ENCODE measurements around the gene POR. TPM values are rescaled to one million over a fixed set of nuclear protein-coding genes. Genes with fewer than 3 reads are reported as not detected.
"Not testable (repeated sequence)": the region's sequence is repeated elsewhere in the genome, so short reads cannot be mapped to it uniquely, and the experiment has no call there.

Gene POR
- total RNA-seq, 2 experiments from 2014 or later = 22.9 to 26.0 TPM

GRCh38 chr7:76018520-76018919, 103.6 kb downstream of the POR start:
- H3K27me3 Mint-ChIP-seq (ENCODE audit: low read depth); H3K4me3 Mint-ChIP-seq; H3K4me1 Mint-ChIP-seq (ENCODE audit: low read depth); DNase-seq; intact Hi-C loops (cut with micrococcal nuclease); H3K9me3 Mint-ChIP-seq; H3K27ac Mint-ChIP-seq: not testable (repeated sequence)
- CTCF ChIA-PET = interaction anchor here (0.5 to 3.7 kb wide), 5 partner anchors 20 to 245 kb away, joined by 3 to 65 read pairs (median 7); no protein-coding TSS in a partner anchor
- peaks cover 11% of the 10 kb centered on the region for H3K36me3 Mint-ChIP-seq (ENCODE audit: low read depth)

DNA sequence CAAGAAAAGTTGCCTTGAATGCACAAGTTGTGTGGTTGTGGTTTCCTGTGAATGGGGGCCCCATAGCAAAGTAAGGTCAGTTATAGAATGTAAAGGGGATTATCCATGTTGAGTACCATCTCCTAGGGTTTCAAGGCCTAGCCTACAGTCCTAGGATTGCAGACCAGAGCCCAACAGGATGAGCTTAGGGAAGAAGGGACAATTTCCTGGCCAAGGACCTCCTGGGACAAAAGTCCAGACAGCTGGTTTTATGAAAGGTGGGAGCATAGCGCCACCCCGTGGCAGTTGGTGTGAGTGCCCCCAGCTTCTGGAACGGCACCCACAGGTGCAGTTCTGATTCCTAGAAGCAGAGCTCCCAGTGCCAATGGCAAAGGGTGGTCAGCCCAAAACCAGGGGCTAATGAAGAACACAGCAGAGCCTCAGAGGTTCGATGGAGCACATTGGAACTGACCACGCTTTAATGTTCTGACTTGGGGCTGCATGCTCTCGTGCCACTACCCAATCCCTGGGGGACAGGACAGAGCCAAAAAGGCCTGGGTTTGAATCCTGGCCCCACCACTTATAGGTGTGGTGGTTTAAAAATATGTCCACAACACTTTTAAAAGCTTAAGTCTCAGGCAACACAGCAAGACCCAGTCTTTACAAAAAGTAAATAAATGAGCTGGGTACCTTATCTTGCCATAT, 105.2 kb downstream of the POR start:
- H3K4me3 Mint-ChIP-seq = no peak overlapping the region
- CTCF ChIA-PET = interaction anchor here (0.5 to 3.7 kb wide), 42 partner anchors 9 to 372 kb away, joined by 3 to 65 read pairs (median 4); partner anchors contain the start of genes RHBDD2 and TMEM120A

DNA sequence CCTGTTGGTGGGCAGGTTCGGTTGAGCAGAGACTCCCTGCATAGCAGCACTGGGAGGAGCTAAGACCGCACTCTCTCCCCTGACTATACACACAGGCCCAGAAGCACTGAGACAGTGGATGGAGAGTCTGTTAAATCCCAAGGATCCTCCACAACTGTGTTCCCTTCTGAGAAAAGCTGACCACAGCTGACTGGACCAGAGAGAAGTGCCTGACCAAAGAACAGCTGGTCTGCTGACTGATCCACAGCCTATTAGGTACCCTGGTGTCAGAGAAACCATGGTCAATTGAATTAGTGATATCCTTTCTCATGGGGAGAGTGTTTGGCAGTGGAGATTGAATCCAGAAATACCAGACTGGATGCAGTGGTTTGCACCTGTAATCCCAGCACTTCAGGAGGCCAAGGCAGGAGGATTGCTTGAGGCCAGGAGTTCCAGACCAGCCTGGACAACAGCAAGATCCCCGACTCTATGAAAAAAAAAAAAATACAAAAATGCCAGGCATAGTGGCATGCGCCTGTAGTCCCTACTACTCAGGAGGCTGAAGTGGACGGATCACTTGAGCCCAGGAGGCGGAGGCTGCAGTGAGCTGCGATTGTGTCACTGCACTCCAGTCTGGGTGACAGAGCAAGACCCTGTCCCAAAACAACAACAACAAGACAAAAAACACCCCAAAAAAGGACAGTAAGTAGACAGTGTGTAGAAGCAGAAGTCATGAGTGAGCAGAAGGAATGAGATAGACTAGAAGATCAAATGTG, 107.2 kb downstream of the POR start:
- DNase-seq = no peak
- no peaks in the 10 kb centered on the region for H3K27me3 Mint-ChIP-seq (ENCODE audit: low read depth)
- peaks cover 3% of the 10 kb centered on the region for H3K4me1 Mint-ChIP-seq (ENCODE audit: low read depth)
- no peaks in the 10 kb centered on the region for H3K9me3 Mint-ChIP-seq
- CTCF ChIA-PET = interaction anchor here (0.6 to 3.5 kb wide), 5 partner anchors 12 to 364 kb away, joined by 3 to 35 read pairs (median 5); no protein-coding TSS in a partner anchor
- intact Hi-C loops (cut with micrococcal nuclease) = loop anchor here (10.0 kb wide), 1 partner anchor 377 kb away; no protein-coding TSS in a partner anchor
- no peak overlapping the region for H3K27ac Mint-ChIP-seq
- H3K36me3 Mint-ChIP-seq (ENCODE audit: low read depth) = peaks cover 15% of the 10 kb centered on the region
- H3K4me3 Mint-ChIP-seq = no peak overlapping the region

More for the DNA sequence above, 105.2 kb downstream of the POR start:
- intact Hi-C loops (cut with micrococcal nuclease) = loop anchor here (1.0 to 10.0 kb wide), 3 partner anchors 111 to 375 kb away; no protein-coding TSS in a partner anchor
- Mint-ChIP-seq H3K4me1 (ENCODE audit: low read depth) (peaks cover 3% of the 10 kb centered on the region), H3K9me3 (no peaks in the 10 kb centered on the region), H3K36me3 (ENCODE audit: low read depth) (peaks cover 12% of the 10 kb centered on the region), H3K27me3 (ENCODE audit: low read depth) (no peaks in the 10 kb centered on the region), H3K27ac (no peak overlapping the region)
- DNase-seq = peak; percentile 83

DNA sequence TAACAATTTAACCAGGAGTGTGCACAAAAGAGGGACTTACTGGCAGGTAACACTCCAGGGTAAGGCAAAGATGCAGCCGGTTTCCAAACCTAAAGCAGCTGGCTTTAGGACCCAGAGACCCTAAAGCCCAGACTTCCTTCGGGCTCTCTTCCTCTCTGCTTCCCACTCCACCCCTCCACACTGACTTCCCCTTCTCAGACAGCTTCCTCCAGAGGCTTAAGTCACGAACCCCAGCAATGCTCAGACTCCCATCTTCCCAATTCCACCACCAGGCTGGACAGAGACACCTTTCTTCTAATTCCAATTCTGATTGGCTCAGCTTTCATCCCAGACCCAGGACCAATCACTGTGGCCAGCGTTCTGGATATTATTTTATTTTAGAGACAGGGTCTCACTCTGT, 108.0 kb downstream of the POR start:
- Mint-ChIP-seq H3K4me1 (ENCODE audit: low read depth) (peaks cover 3% of the 10 kb centered on the region), H3K9me3 (no peaks in the 10 kb centered on the region), H3K27ac (no peak overlapping the region), H3K4me3 (no peak overlapping the region), H3K27me3 (ENCODE audit: low read depth) (no peaks in the 10 kb centered on the region), H3K36me3 (ENCODE audit: low read depth) (peaks cover 16% of the 10 kb centered on the region)
- CTCF ChIA-PET = interaction anchor here (0.6 to 3.5 kb wide), 5 partner anchors 13 to 363 kb away, joined by 3 to 20 read pairs (median 4); no protein-coding TSS in a partner anchor
- intact Hi-C loops (cut with micrococcal nuclease) = loop anchor here (10.0 kb wide), 1 partner anchor 378 kb away; no protein-coding TSS in a partner anchor
- no peak for DNase-seq

GRCh38 chr7:76029682-76030081, 114.7 kb downstream of the POR start:
- CTCF ChIA-PET = interaction anchor here (1.9 kb wide), 1 partner anchor 9 kb away, joined by 9 read pairs; no protein-coding TSS in a partner anchor
- H3K4me1 Mint-ChIP-seq (ENCODE audit: low read depth) = not testable (repeated sequence)
- peaks cover 11% of the 10 kb centered on the region for H3K36me3 Mint-ChIP-seq (ENCODE audit: low read depth)

DNA sequence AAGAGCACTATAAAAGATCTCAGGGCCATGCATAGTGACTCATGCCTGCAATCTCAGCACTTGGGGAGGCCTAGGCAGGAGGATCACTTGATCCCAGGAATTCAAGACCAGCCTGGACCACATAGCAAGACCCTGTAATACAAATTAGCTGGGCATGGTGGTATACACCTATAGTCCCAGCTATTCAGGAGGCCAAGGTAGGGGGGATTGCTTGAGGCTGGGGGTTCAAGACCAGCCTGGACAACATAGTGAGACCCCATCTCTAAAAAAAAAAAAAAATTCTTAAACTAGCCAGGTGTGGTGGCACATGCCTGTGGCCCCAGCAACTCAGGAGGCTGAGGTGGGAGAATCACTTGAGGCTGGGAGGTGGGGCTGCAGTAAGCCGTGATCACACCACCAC, 117.0 kb downstream of the POR start:
- Mint-ChIP-seq H3K4me1 (ENCODE audit: low read depth) (peaks cover 2% of the 10 kb centered on the region), H3K4me3 (no peak overlapping the region), H3K9me3 (no peaks in the 10 kb centered on the region), H3K27me3 (ENCODE audit: low read depth) (no peaks in the 10 kb centered on the region), H3K27ac (no peak overlapping the region), H3K36me3 (ENCODE audit: low read depth) (peaks cover 8% of the 10 kb centered on the region)
- intact Hi-C loops (cut with micrococcal nuclease) = no loop called here
- CTCF ChIA-PET = interaction anchor here (1.5 kb wide), 1 partner anchor 11 kb away, joined by 3 read pairs; no protein-coding TSS in a partner anchor
- DNase-seq = no peak

More at GRCh38 chr7:76029682-76030081, 114.7 kb downstream of the POR start:
- DNase-seq; H3K9me3 Mint-ChIP-seq; H3K27me3 Mint-ChIP-seq (ENCODE audit: low read depth); H3K4me3 Mint-ChIP-seq; H3K27ac Mint-ChIP-seq: not testable (repeated sequence)
- intact Hi-C loops (cut with micrococcal nuclease) = loop anchor here (2.0 to 10.0 kb wide), 2 partner anchors 101 to 385 kb away; no protein-coding TSS in a partner anchor

Small RNAs within 50 kb of the gene (microRNA-seq; reads per million reads assigned to microRNA genes)
- not detected for gene MIR4651 (ENCODE audit: borderline microRNAs expressed, borderline replicate concordance)

Other genes with a start within 250 kb of the POR start
- gene HIP1, start 176.2 kb upstream of the POR start, total RNA-seq = 1 to 10 TPM; 2.1 to 2.3 TPM
- not detected for gene CCL26, start 142.9 kb upstream of the POR start, total RNA-seq
- not detected for gene CCL24, start 101.3 kb upstream of the POR start, total RNA-seq
- 10 to 100 TPM; 21.5 to 24.0 TPM for gene RHBDD2, start 36.1 kb upstream of the POR start, total RNA-seq
- gene TMEM120A, start 79.4 kb downstream of the POR start, total RNA-seq = 10 to 100 TPM; 17.0 to 22.4 TPM
- gene STYXL1, start 132.8 kb downstream of the POR start, total RNA-seq = 10 to 100 TPM; 27.6 to 28.1 TPM
- 100 to 1,000 TPM; 325 TPM for gene MDH2, start 133.0 kb downstream of the POR start, total RNA-seq